Caco-2 (cell line): Measurements from ENCODE around the gene MBTPS1. TPM values are rescaled to one million over a fixed set of nuclear protein-coding genes. Genes with fewer than 3 reads are reported as not detected.

Source experiments
- BruUV-seq: library from RNA; stranded (reverse); fragments of 400-500 nt; replicated peaks from 2 replicates; lab custom pipeline; 2021; lab: Mats Ljungman, UMichigan
- CTCF ChIA-PET: fragments of 300-600 bp; sonication (Branson Sonifier 250); formaldehyde crosslinking; loops from one replicate; lab custom pipeline; 2022; ENCODE audit warnings: antibody characterized with exemption; lab: Charles Lee
- POLR2A ChIA-PET: fragments of 300-600 bp; sonication (Branson Sonifier 250); formaldehyde crosslinking; loops from one replicate; lab custom pipeline; 2022; ENCODE audit warnings: antibody characterized with exemption; lab: Charles Lee
- DNase-seq, 2 experiments: peaks; one replicate each; pipeline versions ENCODE4 v3.0.0 to v3.0.0-alpha.2; 2020 to 2022
- H3K27me3 ChIP-seq: replicated peaks from 2 replicates; pipeline ENCODE4 v1.6.0; 2011; ENCODE audit warnings: low read length; ENCODE audit not compliant: control insufficient read depth, insufficient read depth
- H3K36me3 ChIP-seq: 2 replicates; pipeline ENCODE4 v1.5.1; 2011; ENCODE audit warnings: low read length; ENCODE audit not compliant: control insufficient read depth, insufficient read depth
- H3K4me1 ChIP-seq: fragments of 250-450 bp; sonication (Bioruptor Pico); 2 replicates; pipeline ENCODE4 v1.5.1; 2020; ENCODE audit warnings: mild to moderate bottlenecking
- H3K4me3 ChIP-seq: 2 replicates; pipeline ENCODE4 v1.5.1; 2011; ENCODE audit warnings: low read depth, mild to moderate bottlenecking, control low read depth, low read length
- H3K9me3 ChIP-seq: fragments of 250-450 bp; sonication (Bioruptor Pico); 2 replicates; pipeline ENCODE4 v1.5.1; 2020; ENCODE audit warnings: mild to moderate bottlenecking, moderate library complexity
- H3K27ac Mint-ChIP-seq: one replicate; pipeline ENCODE4 v1.8.0; 2022; ENCODE audit warnings: mixed read lengths; ENCODE audit not compliant: unreplicated experiment
- H3K27me3 Mint-ChIP-seq: one replicate; pipeline ENCODE4 v1.8.0; 2022; ENCODE audit warnings: mixed read lengths; ENCODE audit not compliant: insufficient read depth, unreplicated experiment
- H3K36me3 Mint-ChIP-seq: one replicate; pipeline ENCODE4 v1.8.0; 2022; ENCODE audit warnings: mild to moderate bottlenecking, mixed read lengths; ENCODE audit not compliant: insufficient read depth, unreplicated experiment
- H3K4me1 Mint-ChIP-seq: one replicate; pipeline ENCODE4 v1.8.0; 2022; ENCODE audit warnings: low read depth, mixed read lengths; ENCODE audit not compliant: unreplicated experiment
- H3K4me3 Mint-ChIP-seq: one replicate; pipeline ENCODE4 v1.8.0; 2022; ENCODE audit warnings: mild to moderate bottlenecking, moderate library complexity, mixed read lengths; ENCODE audit not compliant: unreplicated experiment
- H3K9me3 Mint-ChIP-seq: one replicate; pipeline ENCODE4 v1.8.0; 2022; ENCODE audit warnings: mixed read lengths; ENCODE audit not compliant: unreplicated experiment
- intact Hi-C: fragments of 100-400 bp; cut with micrococcal nuclease; formaldehyde crosslinking; loops from one replicate; pipeline ENCODE4 v1.10.0; 2022; ENCODE audit not compliant: unreplicated experiment
- total RNA-seq: library from RNA; stranded (reverse); gene quantifications from 2 replicates; pipeline ENCODE4 v1.2.3, GENCODE V29; 2022
- TF ChIP-seq, protein P1 (sequence below), 2 experiments: fragments of 200-600 bp in 1 of 2; IDR thresholded peaks; 1 replicate in 1 of 2; 2 replicates in 1 of 2; pipeline versions ENCODE4 v1.5.1 to v1.8.0; 2011 to 2022; ENCODE audit warnings: antibody characterized with exemption in 1 of 2, control low read depth in 1 of 2, inconsistent platforms in 1 of 2, low read depth in 1 of 2, low read length in 1 of 2, mild to moderate bottlenecking in 1 of 2, moderate library complexity in 1 of 2; ENCODE audit not compliant: insufficient read depth in 1 of 2, severe bottlenecking in 1 of 2, unreplicated experiment in 1 of 2

Gene MBTPS1
- total RNA-seq, 1 experiment from 2014 or later, result 96.4 TPM

DNA sequence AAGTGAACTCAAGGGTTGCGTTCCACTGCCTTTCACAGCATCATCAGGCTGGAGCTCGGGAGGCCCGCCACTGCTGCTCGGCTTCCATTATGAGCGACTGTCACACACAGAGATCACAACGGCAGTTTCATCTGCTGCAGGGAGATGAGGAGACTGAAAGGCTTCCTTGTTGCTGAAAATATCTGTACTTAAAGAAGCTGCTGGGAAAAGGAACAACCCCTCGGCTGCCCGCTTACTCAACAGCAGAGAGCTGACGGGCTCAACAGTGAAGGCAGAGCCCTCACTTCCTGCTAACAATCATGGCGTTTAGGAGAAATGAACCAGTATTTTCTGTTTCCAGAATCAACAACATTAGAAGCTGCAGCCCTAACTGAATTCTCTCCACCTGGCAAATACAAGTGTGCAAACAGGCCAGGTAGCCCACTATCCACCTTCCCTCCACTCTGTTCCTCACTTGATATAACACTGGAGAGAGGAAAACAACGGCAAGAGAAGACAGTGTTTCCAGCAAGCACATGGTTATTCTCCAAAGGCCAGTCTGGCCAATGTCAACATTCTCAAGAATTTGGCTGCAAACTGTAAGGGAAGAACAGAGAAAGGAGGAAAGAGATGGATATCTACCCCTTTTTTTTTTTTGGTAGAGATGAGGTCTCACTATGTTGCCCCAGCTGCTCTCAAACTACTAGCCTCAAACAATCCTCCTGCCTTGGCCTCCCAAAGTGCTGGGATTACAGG lies 33.7 kb downstream of the MBTPS1 start:
- no peak overlapping the region for H3K4me3 Mint-ChIP-seq
- no peaks in the 10 kb centered on the region for H3K4me1 ChIP-seq
- intact Hi-C loops, result loop anchor here (10.0 kb wide), 1 partner anchor 402 kb away; no protein-coding TSS in a partner anchor
- H3K4me3 ChIP-seq, result no peak overlapping the region
- H3K4me1 Mint-ChIP-seq, result no peaks in the 10 kb centered on the region
- no peaks in the 10 kb centered on the region for H3K9me3 ChIP-seq
- DNase-seq, result no peak
- peaks cover 12% of the 10 kb centered on the region for H3K36me3 ChIP-seq
- ChIA-PET CTCF (interaction anchor here (0.5 to 0.7 kb wide), 3 partner anchors 37 to 1315 kb away, joined by 4 to 7 read pairs (median 5); no protein-coding TSS in a partner anchor), POLR2A (no interaction called here)
- no peaks in the 10 kb centered on the region for H3K9me3 Mint-ChIP-seq
- no peak overlapping the region for H3K27ac Mint-ChIP-seq
- H3K27me3 Mint-ChIP-seq, result no peaks in the 10 kb centered on the region
- BruUV-seq, result no TSS peak
- H3K36me3 Mint-ChIP-seq, result peaks cover 77% of the 10 kb centered on the region
- TF ChIP-seq, protein P1, sequence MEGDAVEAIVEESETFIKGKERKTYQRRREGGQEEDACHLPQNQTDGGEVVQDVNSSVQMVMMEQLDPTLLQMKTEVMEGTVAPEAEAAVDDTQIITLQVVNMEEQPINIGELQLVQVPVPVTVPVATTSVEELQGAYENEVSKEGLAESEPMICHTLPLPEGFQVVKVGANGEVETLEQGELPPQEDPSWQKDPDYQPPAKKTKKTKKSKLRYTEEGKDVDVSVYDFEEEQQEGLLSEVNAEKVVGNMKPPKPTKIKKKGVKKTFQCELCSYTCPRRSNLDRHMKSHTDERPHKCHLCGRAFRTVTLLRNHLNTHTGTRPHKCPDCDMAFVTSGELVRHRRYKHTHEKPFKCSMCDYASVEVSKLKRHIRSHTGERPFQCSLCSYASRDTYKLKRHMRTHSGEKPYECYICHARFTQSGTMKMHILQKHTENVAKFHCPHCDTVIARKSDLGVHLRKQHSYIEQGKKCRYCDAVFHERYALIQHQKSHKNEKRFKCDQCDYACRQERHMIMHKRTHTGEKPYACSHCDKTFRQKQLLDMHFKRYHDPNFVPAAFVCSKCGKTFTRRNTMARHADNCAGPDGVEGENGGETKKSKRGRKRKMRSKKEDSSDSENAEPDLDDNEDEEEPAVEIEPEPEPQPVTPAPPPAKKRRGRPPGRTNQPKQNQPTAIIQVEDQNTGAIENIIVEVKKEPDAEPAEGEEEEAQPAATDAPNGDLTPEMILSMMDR (IDR thresholded peaks at IDR 0.05; ENCODE audit: insufficient read depth in 1 of 2, low read depth in 1 of 2, low read length in 1 of 2, severe bottlenecking in 1 of 2, unreplicated experiment in 1 of 2), result no peak
- no peaks in the 10 kb centered on the region for H3K27me3 ChIP-seq

DNA sequence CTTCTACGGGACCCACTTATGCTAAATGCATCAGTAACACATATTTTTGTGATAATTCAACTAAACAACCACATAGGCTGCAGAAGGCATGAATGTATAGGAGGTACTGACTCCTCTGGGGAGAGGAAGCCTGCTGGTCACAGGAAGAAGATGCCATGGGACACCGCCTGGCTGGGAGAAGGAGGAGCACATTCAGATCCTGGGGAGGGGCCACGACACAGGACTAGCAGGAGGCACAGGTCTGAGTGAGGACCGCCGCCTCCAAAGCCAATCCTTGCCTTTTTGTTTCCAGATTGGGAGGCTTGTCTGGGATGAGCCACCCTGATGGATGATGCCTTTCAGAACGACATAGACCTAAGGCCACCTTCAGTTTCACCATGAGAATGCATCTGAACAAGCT lies 34.6 kb downstream of the MBTPS1 start:
- BruUV-seq, result no TSS peak
- TF ChIP-seq, protein P1 (IDR thresholded peaks at IDR 0.05; ENCODE audit: insufficient read depth in 1 of 2, low read depth in 1 of 2, low read length in 1 of 2, severe bottlenecking in 1 of 2, unreplicated experiment in 1 of 2), result no peak
- H3K4me3 Mint-ChIP-seq, result no peak overlapping the region
- ChIA-PET POLR2A (no interaction called here), CTCF (interaction anchor here (0.6 kb wide), 1 partner anchor 229 kb away, joined by 5 read pairs; no protein-coding TSS in a partner anchor)
- intact Hi-C loops, result loop anchor here (10.0 kb wide), 1 partner anchor 403 kb away; no protein-coding TSS in a partner anchor
- peaks cover 9% of the 10 kb centered on the region for H3K36me3 ChIP-seq
- H3K27ac Mint-ChIP-seq, result no peak overlapping the region
- no peaks in the 10 kb centered on the region for H3K27me3 Mint-ChIP-seq
- H3K4me1 ChIP-seq, result no peaks in the 10 kb centered on the region
- no peaks in the 10 kb centered on the region for H3K9me3 Mint-ChIP-seq
- H3K4me3 ChIP-seq, result no peak overlapping the region
- peak in 1 of 2 experiments; percentile 22 for DNase-seq
- H3K9me3 ChIP-seq, result no peaks in the 10 kb centered on the region
- no peaks in the 10 kb centered on the region for H3K27me3 ChIP-seq
- no peaks in the 10 kb centered on the region for H3K4me1 Mint-ChIP-seq
- H3K36me3 Mint-ChIP-seq, result peaks cover 68% of the 10 kb centered on the region

DNA sequence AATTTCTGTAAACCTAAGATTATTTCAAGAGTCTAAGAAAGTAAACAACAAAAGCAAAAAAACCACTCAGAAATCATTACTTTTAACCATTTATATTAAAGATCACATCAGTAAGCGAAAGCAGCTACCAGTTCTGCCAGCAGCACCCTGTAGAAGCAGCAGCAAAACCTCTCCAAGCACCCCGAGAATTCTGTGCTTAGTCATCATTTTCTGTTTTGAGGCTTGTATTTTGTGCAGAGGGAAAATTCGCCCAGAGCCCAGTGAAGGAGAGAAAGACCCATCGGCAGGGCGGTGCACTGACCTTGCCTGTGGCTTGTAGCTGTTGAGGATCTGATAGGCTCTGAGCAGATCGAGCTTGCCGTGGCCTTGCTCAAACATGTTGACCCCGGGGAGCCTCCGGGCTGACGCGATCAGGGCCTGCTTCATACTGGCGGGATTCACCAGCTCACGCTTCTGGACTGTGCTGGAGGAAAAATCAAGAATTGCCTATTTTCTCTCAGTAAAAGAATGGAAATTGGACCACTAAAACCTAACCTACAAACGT lies 35.2 kb downstream of the MBTPS1 start:
- H3K27me3 ChIP-seq, result no peaks in the 10 kb centered on the region
- intact Hi-C loops, result loop anchor here (10.0 kb wide), 1 partner anchor 403 kb away; no protein-coding TSS in a partner anchor
- no peaks in the 10 kb centered on the region for H3K27me3 Mint-ChIP-seq
- no peaks in the 10 kb centered on the region for H3K9me3 ChIP-seq
- H3K27ac Mint-ChIP-seq, result no peak overlapping the region
- ChIA-PET POLR2A (no interaction called here), CTCF (no interaction called here)
- no peaks in the 10 kb centered on the region for H3K4me1 Mint-ChIP-seq
- no peaks in the 10 kb centered on the region for H3K4me1 ChIP-seq
- no TSS peak for BruUV-seq
- no peak overlapping the region for H3K4me3 ChIP-seq
- no peak overlapping the region for H3K4me3 Mint-ChIP-seq
- no peaks in the 10 kb centered on the region for H3K9me3 Mint-ChIP-seq
- DNase-seq, result no peak
- TF ChIP-seq, protein P1 (IDR thresholded peaks at IDR 0.05; ENCODE audit: insufficient read depth in 1 of 2, low read depth in 1 of 2, low read length in 1 of 2, severe bottlenecking in 1 of 2, unreplicated experiment in 1 of 2), result no peak
- peaks cover 9% of the 10 kb centered on the region for H3K36me3 ChIP-seq
- peaks cover 62% of the 10 kb centered on the region for H3K36me3 Mint-ChIP-seq
